Lung (tissue), 12 donors: ENCODE results near the gene SALL3. TPM values are rescaled to one million over a fixed set of nuclear protein-coding genes. Genes with fewer than 3 reads are reported as not detected.

Experiments
- ATAC-seq: fragments of 200-7000 bp; cut with Tn5 transposase; one replicate; pipeline ENCODE4 v1.9.1; 2020; ENCODE audit warnings: moderate number of reproducible peaks; ENCODE audit not compliant: insufficient read depth, low FRiP score
- DNase-seq, 3 donors: peaks; one replicate each; pipeline ENCODE4 v3.0.0-alpha.2; 2013 to 2017
- H3K27ac ChIP-seq, 2 donors: one replicate each; pipeline ENCODE4 v1.5.1; 2013; ENCODE audit warnings: mild to moderate bottlenecking in 2 of 2, moderate library complexity in 2 of 2, control low read depth in 1 of 2, inconsistent platforms in 1 of 2, low read depth in 1 of 2, low read length in 1 of 2
- H3K27me3 ChIP-seq, 3 donors: one replicate each; pipeline ENCODE4 v1.5.1; 2013; ENCODE audit warnings: low read length in 2 of 3; ENCODE audit not compliant: control insufficient read depth in 3 of 3, insufficient read depth in 3 of 3
- H3K36me3 ChIP-seq, 4 donors: one replicate each; pipeline ENCODE4 v1.5.1; 2013; ENCODE audit warnings: low read length in 4 of 4, mild to moderate bottlenecking in 1 of 4, moderate library complexity in 1 of 4; ENCODE audit not compliant: control insufficient read depth in 4 of 4, insufficient read depth in 4 of 4
- H3K4me1 ChIP-seq, 5 donors: one replicate each; pipeline ENCODE4 v1.5.1; 2013; ENCODE audit warnings: low read length in 5 of 5, mild to moderate bottlenecking in 2 of 5, moderate library complexity in 1 of 5; ENCODE audit not compliant: control insufficient read depth in 5 of 5, insufficient read depth in 5 of 5
- H3K4me3 ChIP-seq: one replicate; pipeline ENCODE4 v1.5.1; 2013; ENCODE audit warnings: mild to moderate bottlenecking, control low read depth, moderate library complexity
- H3K9ac ChIP-seq, 2 donors: one replicate each; pipeline ENCODE4 v1.5.1; 2013; ENCODE audit warnings: low read length in 2 of 2, control low read depth in 1 of 2; ENCODE audit not compliant: insufficient read depth in 1 of 2
- H3K9me3 ChIP-seq, 4 donors: one replicate each; pipeline ENCODE4 v1.5.1; 2013; ENCODE audit warnings: low read length in 3 of 4, mild to moderate bottlenecking in 1 of 4, moderate library complexity in 1 of 4; ENCODE audit not compliant: control insufficient read depth in 4 of 4, insufficient read depth in 3 of 4
- CTCF ChIP-seq: IDR thresholded peaks from 2 replicates; pipeline ENCODE4 v1.5.1; 2012; ENCODE audit warnings: mild to moderate bottlenecking; ENCODE audit errors: control extremely low read depth, extremely low read depth
- WGBS, 2 donors: extraction: QIAGEN DNeasy Blood & Tissue Kit; methylation state at CpG; one replicate each; pipeline ENCODE4 v1.1.7; 2013; 5-methylcytosine and 5-hydroxymethylcytosine counted together
- polyA plus RNA-seq, 2 donors: library from polyadenylated mRNA; stranded (reverse); fragments of 200-250 nt; gene quantifications; one replicate each; pipeline ENCODE4 v1.2.1, GENCODE V29; 2013
- total RNA-seq, 2 donors: library from RNA; depleted of rRNA in 1 of 2; stranded (reverse); fragments of >200 nt in 1 of 2; gene quantifications; one replicate each; pipeline ENCODE4 v1.2.1, GENCODE V29; 2014 to 2021
- donor health status: control.
- donor health status: control.
- donor health status: Bipolar disorder and iron deficiency.
- donor health status: healthy.
- donor health status: DM: yes; HTN: yes; CAD: no.

SALL3 gene
- total and polyA plus RNA-seq, 4 donors = 0.28 TPM; not detected in 3

GRCh38 chr18:79006106-79006795, 26.6 kb downstream of the SALL3 start:
- H3K27ac ChIP-seq = no peak overlapping the region
- H3K27me3 ChIP-seq = peaks cover 2 to 6% (median 3%) of the 10 kb centered on the region in 3 donors
- DNase-seq (no peak), ATAC-seq (no peak)
- H3K9me3 ChIP-seq = peaks cover 0 to 15% (median 0%) of the 10 kb centered on the region in 4 donors
- H3K4me1 ChIP-seq = no peaks in the 10 kb centered on the region
- H3K36me3 ChIP-seq = no peaks in the 10 kb centered on the region
- 90 to 95% methylated on average over 60 to 67 of the region's 67 CpGs for WGBS, 2 donors
- H3K4me3 ChIP-seq = no peak overlapping the region
- no peak overlapping the region for H3K9ac ChIP-seq
- no peak for TF ChIP-seq CTCF

GRCh38 chr18:79007440-79007839, 27.8 kb downstream of the SALL3 start:
- H3K4me1 ChIP-seq = no peaks in the 10 kb centered on the region
- 89 to 92% methylated on average over 9 of the region's 9 CpGs for WGBS, 2 donors
- no peak for DNase-seq
- H3K27me3 ChIP-seq = peaks cover 3 to 6% (median 4%) of the 10 kb centered on the region in 3 donors
- no peak overlapping the region for H3K4me3 ChIP-seq
- no peak for TF ChIP-seq CTCF
- H3K36me3 ChIP-seq = no peaks in the 10 kb centered on the region
- H3K9me3 ChIP-seq = peaks cover 0 to 16% (median 0%) of the 10 kb centered on the region in 4 donors
- H3K9ac ChIP-seq = no peak overlapping the region
- ATAC-seq = no peak
- no peak overlapping the region for H3K27ac ChIP-seq

- WGBS, 2 donors = 92 to 95% methylated on average over 21 of the region's 21 CpGs
- Histone ChIP-seq H3K36me3 (no peaks in the 10 kb centered on the region), H3K4me3 (no peak overlapping the region), H3K9ac (no peak overlapping the region), H3K27me3 (peaks cover 3 to 6% (median 4%) of the 10 kb centered on the region in 3 donors), H3K27ac (no peak overlapping the region), H3K9me3 (peaks cover 0 to 16% (median 0%) of the 10 kb centered on the region in 4 donors), H3K4me1 (no peaks in the 10 kb centered on the region)
- no peak for TF ChIP-seq CTCF
- DNase-seq (no peak), ATAC-seq (no peak)
These were observed 28.8 kb downstream of the SALL3 start for GRCh38 chr18:79008356-79008940.
